HK-2 (cell line): ENCODE measurements around the gene VWA1.
"Not testable (repeated sequence)": the region's sequence is repeated elsewhere in the genome, so short reads cannot be mapped to it uniquely, and the experiment has no call there.

Experiments
- DNase-seq: peaks from one replicate; pipeline ENCODE4 v3.0.0-alpha.2; 2018; ENCODE audit not compliant: unreplicated experiment

The VWA1 gene

DNA sequence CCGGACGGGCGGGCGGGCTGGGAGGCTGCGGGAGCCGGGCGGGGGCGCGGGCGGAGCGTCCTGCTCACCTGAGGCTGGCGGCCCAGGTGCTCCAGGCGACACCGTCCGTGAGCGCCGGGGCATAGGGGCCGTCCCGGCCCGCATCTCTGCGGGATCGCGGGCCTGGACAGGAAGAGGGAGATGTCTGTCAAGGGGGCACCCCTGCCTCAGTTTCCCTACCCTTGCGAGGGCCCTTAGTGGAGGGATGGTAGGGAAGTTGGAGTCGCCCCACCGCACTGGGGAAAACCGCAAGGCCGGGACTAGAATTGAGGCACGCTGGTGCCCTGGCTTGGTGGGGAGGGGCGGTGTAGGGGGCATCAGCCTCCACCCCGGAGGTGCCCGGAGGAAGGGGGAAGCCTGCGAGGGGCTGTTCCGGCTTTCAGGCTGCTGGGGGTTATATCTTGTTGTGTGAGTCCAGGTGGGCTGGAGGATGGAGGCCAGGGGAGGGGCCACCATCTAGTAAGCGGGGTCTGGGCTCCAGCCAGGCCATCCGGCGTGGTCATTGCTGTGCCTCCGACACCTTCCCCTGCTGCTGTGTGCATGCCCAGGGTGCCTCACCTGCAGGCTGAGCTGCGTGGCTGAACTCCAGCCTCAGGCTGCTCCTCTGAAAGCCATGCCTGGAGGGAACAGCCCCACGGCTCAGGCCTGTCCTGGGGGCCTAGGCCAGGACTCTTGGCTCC lies 580 bp downstream of the VWA1 start:
- no peak for DNase-seq

GRCh38 chr1:1436630-1437032 lies 1.1 kb downstream of the VWA1 start:
- no peak for DNase-seq

- DNase-seq = no peak
These were observed 1.8 kb downstream of the VWA1 start for GRCh38 chr1:1437033-1437903.

GRCh38 chr1:1437904-1438376 lies 2.5 kb downstream of the VWA1 start:
- peak; percentile 88 for DNase-seq

- no peak for DNase-seq
These were observed 3.3 kb downstream of the VWA1 start for GRCh38 chr1:1438531-1439381.

- DNase-seq = no peak
These were observed 4.2 kb downstream of the VWA1 start for GRCh38 chr1:1439546-1440261.

- DNase-seq = no peak
These were observed 4.9 kb downstream of the VWA1 start for GRCh38 chr1:1440262-1441001.

DNA sequence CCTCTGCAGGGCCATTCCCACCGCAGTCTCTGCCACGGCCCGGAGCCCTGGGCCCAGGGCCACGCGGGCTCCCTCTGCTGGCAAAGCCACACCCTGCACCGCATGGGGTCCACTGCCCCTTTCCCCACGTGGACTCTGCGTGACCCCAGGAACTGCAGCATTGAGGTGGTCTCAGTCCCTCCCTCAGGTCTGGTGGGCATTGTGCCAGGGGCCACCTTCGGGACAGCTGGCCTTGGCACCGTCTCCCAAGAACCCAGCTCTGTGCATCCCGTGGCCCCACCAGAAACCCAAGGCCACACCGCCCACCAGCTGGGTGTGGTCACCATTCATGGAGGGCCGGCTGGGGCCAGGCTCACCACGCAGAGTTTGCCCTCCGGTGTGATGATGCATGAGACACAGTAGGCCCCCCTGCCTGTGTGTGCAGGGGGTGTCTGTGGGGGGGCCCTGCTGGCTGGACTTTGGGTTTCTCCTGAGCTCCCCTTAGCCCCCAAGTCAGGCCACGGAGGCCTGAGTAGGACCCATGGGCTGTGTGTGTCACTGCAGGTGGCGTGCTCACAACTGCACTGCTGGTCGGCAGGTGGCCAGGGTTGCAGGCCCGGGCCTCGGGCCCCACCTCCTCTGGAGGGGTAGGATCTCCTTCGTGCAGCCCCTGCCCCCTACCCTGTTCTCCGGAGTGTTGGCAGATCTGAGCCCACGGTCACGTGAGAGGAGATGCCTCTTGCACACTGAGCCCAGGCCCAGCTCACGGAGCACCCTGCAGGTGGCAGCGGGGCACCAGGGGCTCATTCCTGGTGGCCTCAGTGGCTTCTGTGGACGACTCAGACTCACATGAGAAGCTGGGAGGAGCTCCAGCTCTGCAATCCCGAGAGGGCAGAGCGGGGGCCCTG lies 5.8 kb downstream of the VWA1 start:
- DNase-seq = peak; percentile 44

- no peak for DNase-seq
These were observed 6.7 kb downstream of the VWA1 start for GRCh38 chr1:1442069-1442770.

- DNase-seq = not testable (repeated sequence)
These were observed 11.1 kb downstream of the VWA1 start for GRCh38 chr1:1446631-1447030.

DNA sequence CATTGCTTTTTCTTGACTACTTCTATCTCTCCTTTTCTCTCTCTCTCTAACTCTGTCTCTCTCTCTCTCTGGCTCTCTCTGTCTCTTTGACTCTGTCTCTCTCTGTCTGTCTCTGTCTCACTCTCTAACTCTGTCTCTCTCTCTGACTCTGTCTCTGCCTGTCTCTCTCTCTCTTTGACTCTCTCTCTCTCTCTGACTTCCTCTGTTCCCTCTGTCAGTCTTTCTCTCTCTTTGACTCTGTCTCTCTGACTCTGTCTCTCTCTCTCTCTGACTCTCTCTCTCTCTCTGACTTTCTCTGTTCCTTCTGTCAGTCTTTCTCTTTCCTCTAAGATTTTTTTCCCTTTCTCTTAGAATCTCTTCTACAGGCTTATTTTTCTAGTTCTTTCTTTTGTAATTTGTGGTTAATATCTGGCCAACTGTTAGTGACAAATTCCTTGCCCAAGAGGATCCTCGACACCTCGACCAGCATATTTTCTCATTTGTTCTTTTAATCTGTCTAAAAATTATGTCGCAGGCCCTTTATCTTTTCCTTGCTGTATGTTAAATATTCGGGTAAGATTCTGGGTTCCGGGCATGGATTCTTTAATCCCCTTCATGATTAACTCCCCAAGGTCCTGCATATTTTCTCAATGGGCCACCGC lies 13.7 kb downstream of the VWA1 start, which contains the start of gene ATAD3C:
Gene ATAD3C, plus strand, starts transcription at position 591 of the 641 bp plus-strand sequence. CDS start 995 bp downstream, outside the sequence.
- DNase-seq = no peak

GRCh38 chr1:1450616-1451015 lies 15.1 kb downstream of the VWA1 start:
- DNase-seq = not testable (repeated sequence)

- DNase-seq = no peak
These were observed 16.3 kb downstream of the VWA1 start for GRCh38 chr1:1451696-1452364.

DNA sequence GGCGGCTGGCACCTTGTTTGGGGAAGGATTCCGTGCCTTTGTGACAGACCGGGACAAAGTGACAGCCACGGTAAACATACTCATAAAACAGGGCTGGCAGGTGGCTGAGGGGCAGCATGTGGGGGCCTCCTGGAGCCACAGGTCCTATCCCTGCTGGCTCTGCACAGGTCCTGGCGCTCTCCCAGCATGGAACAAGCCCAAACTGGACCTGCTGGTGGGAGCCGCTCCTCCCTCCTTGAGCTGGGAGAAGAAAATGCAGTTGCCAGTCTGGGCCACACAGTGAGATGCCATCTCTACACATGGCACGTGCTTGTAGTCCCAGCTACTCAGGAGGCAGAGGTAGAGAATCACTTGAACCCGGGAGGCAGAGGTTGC lies 16.9 kb downstream of the VWA1 start:
- not testable (repeated sequence) for DNase-seq

GRCh38 chr1:1452882-1453281 lies 17.4 kb downstream of the VWA1 start:
- no peak for DNase-seq

DNA sequence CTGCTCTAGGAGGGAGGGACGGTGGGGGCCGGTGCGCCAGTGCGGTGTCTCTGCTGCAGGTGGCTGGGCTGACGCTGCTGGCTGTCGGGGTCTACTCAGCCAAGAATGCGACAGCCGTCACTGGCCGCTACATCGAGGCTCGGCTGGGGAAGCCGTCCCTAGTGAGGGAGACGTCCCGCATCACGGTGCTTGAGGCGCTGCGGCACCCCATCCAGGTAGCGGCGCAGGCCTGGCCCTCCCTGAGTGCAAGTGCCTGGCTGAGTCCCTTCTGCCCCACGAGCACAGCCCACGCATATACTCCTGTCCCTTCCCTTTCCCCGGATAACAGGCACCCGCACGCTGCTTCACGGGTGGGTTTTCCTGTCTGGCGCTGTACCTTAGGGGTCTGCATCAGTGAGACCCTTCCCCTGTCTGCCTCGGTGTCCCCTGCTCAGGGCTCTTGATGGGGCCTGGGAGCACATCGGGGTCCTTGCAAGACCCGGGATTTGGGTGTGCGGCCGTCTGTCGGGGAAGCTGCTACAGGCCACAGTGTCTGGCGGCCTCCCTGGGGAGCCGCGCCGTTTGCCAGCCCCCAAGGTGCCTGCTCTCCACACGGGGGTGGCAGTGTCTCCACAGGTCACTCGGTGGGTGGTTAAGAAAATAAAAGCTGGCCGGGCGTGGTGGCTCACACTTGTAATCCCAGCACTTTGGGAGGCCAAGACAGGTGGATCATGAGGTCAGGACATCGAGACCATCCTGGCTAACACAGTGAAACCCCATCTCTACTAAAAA lies 19.0 kb downstream of the VWA1 start:
- DNase-seq = not testable (repeated sequence)

- no peak for DNase-seq
These were observed 19.9 kb downstream of the VWA1 start for GRCh38 chr1:1455366-1455884.
